OCI-LY7 (cell line): ENCODE results near the gene ARHGEF1.

ENCODE experiments used
- CTCF ChIP-seq: fragments of 200-600 bp; sonication (generic); conservative IDR thresholded peaks from 2 replicates; pipeline ENCODE4 v1.5.1; 2014; ENCODE audit warnings: mild to moderate bottlenecking, antibody characterized with exemption, low read length, moderate library complexity, mixed read lengths
- EZH2phosphoT487 ChIP-seq: fragments of 200-600 bp; sonication (generic); IDR thresholded peaks from 2 replicates; pipeline ENCODE4 v1.6.1; 2018; ENCODE audit warnings: low read depth, borderline replicate concordance, mild to moderate bottlenecking, mixed run types, antibody characterized with exemption, low read length, moderate library complexity, mixed read lengths

- TF ChIP-seq CTCF (no peak), EZH2phosphoT487 (no peak)
Measured at GRCh38 chr19:41871573-41872383, 11.2 kb upstream of the ARHGEF1 start.
